DOHH2 (cell line): ENCODE measurements around the gene LIFR.

Experiments used
- EZH2phosphoT487 ChIP-seq: fragments of 200-600 bp; sonication (generic); IDR thresholded peaks from 2 replicates; pipeline ENCODE4 v1.6.1; 2017; ENCODE audit warnings: borderline replicate concordance, mild to moderate bottlenecking, antibody characterized with exemption, low read length, moderate library complexity, mixed read lengths
- TF ChIP-seq, protein P1 (sequence below): fragments of 200-600 bp; sonication (generic); IDR thresholded peaks from one replicate; pipeline ENCODE4 v1.5.1; 2014; ENCODE audit warnings: antibody characterized with exemption, mild to moderate bottlenecking, low read depth, low read length; ENCODE audit not compliant: poor library complexity, severe bottlenecking

DNA sequence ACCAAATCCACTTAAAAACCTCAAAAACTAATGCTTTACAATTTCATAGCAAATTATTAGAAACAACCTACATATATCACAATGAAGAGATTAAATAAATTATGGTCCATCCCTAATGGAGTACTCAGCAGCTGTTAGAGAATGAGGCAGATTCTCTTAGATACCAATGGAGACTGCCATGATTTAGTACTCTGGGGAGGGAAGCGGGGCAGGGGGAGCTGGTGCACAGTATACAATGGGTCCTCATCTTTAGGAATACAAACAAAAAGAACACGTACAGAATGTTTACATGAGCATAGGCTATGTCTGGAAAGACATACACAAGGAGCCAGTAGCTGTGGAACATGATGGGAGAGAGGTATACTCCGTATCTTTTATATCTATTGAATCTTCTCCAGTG, 2.0 kb downstream of the LIFR start:
- TF ChIP-seq, protein P1, sequence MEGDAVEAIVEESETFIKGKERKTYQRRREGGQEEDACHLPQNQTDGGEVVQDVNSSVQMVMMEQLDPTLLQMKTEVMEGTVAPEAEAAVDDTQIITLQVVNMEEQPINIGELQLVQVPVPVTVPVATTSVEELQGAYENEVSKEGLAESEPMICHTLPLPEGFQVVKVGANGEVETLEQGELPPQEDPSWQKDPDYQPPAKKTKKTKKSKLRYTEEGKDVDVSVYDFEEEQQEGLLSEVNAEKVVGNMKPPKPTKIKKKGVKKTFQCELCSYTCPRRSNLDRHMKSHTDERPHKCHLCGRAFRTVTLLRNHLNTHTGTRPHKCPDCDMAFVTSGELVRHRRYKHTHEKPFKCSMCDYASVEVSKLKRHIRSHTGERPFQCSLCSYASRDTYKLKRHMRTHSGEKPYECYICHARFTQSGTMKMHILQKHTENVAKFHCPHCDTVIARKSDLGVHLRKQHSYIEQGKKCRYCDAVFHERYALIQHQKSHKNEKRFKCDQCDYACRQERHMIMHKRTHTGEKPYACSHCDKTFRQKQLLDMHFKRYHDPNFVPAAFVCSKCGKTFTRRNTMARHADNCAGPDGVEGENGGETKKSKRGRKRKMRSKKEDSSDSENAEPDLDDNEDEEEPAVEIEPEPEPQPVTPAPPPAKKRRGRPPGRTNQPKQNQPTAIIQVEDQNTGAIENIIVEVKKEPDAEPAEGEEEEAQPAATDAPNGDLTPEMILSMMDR = no peak
- no peak for TF ChIP-seq EZH2phosphoT487
